Suppressor macrophage (primary cell): ENCODE results near the gene FASTK.

ENCODE experiments used
- DNase-seq, 4 experiments: peaks; one replicate each; pipeline ENCODE4 v3.0.0-alpha.2; 2020 to 2022

Gene FASTK

GRCh38 chr7:151063212-151063561, 17.4 kb downstream of the FASTK start:
- no peak for DNase-seq

DNA sequence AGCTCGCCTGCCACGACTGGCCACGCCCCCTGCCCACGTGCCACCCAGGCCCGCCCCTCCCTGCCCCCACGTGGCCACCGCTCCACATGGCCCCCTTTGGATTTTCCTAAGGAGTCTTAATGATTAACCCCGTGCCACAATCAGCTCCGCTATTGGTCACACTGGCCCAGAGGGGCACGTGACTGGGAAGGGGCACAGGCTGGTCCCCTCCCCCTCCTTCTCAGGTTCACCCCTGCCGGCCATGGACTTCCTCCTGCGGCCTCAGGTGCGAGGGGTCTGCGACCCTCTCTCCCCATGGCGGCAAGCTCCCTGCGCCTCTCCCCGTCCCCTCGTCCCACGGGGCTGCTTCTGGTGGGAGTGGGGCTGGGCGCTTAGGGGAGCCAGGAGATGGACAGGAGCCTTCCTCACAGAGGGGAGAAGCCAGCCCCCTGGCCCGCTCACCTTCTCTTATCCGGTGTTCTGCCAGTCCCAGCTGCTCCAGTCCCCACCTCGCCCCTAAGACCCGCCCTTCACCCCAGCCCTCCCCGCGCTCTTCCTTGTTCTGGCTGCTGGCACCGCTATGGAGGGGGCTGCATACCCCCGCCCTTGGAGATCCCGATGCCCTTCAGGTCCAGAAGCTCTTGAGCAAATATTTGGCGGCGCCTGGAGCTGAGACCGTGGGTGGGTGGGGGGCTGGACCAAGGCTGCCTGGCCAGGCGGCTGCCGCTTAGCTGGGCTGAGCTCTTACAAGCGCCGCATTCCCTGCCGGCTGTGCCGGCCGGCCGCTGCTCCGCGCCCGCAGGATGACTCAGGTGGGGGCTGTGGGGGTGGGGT, 18.0 kb downstream of the FASTK start:
- no peak for DNase-seq

- no peak for DNase-seq
Measured at GRCh38 chr7:151062111-151062398, 18.6 kb downstream of the FASTK start.

DNA sequence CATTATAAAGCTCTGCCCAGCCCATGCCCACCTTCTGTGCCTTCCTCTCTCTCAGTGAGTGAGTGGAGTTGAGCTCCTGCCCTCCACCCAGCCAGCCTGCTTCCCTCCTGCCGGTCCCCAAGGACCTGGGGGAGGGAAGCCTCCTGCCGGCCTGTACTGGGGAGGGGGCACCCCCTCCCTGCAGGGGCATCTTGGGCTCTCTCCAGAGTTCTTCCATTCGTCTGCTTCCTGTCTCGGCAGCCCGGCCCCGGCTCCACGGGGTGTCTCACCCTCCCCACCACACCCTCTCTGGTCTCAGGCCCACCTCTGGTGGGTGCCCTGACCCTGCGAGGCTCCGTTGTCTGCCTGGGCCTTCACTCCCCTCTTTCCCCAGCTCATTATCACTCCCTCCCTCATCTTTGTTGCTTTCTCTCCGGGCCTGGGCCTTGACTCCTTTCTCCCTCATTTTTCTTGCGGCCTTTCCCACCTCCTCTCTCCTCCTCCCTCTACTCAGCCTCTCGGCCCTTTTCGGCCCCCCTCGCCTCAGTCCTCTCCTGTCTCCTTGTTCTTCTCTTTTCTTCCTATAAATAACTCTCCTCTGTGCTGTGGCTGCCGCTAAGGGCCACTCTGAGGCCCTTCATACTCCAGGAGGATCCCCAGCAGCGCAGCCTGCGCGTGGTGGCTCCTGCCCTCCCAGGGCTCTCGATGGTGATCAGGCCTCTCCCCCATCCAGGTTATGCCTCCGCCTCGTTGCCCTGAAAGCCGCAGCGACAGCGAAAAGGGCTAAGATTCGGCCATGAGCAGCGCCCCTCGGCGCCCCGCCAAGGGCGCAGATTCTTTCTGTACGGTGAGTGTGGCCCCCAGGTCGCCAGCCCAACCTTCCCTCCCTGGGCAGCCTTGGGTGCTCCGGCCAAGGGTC, 19.1 kb downstream of the FASTK start:
- no peak for DNase-seq

DNA sequence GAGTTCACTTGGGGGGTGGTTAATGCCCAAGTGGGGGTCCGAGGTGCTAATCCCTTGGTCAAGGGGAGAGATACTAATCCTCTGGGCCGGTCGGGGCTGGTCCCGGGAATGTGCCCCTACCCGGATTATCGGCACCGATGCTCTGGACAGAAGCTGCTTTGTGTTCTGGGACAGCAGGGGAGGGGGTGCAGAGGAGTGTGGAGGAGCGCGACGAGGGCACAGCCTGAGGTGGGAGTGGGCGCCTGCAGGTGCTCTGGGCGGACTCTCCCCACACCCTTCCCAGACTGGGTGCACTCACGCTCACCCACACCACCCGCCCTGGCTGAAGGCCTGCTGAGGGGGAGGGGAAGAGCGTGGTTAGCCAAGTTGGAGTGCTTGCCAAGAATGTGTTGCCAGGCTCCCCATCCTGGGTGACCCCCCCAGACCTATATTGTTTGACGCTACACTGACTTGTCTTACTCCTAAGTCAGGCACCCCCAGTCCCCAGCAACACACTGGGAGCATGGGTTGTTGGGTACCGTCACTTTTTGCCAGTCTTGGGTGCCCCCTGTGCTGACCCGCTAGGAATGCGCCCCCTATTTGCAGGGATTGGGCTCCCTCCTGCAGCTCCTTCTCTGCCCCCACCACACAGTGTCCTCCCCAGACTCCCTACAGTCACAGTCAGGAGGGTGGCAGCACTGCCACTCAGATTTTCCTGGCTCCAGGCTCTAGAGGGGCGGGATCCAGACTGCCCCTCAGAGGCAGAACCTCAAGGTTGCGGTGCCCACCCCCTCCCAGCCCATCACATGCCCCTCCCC, 20.0 kb downstream of the FASTK start:
- DNase-seq: peak in 3 of 4 experiments; percentile 19 to 37 (median 35)

DNA sequence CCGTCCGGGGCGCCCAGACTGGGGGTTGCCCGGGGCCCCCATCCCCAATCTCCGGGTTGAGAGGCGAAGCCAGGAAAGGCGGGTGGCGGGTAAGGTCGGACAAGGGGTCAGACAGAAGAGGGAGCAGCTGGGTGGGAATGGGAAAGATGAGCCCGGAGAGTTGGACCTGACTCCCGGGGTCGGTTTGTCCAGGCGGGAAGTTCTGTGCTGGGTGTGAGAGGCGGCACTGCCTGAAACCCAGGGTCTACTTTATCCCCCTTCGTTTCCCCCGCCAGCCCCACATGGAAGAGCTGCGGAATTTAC, 20.5 kb downstream of the FASTK start:
- peak in 1 of 4 experiments; percentile 18 for DNase-seq

- DNase-seq: peak; percentile 67 to 92 (median 81)
Measured at GRCh38 chr7:151059367-151060112, 21.1 kb downstream of the FASTK start, which contains the start of gene SLC4A2. Gene SLC4A2 (plus strand): TSS chr7:151059589. CDS start chr7:151061988, 2,399 bp downstream.

GRCh38 chr7:151058781-151059366, 21.7 kb downstream of the FASTK start:
- peak; percentile 28 to 38 (median 33) for DNase-seq

DNA sequence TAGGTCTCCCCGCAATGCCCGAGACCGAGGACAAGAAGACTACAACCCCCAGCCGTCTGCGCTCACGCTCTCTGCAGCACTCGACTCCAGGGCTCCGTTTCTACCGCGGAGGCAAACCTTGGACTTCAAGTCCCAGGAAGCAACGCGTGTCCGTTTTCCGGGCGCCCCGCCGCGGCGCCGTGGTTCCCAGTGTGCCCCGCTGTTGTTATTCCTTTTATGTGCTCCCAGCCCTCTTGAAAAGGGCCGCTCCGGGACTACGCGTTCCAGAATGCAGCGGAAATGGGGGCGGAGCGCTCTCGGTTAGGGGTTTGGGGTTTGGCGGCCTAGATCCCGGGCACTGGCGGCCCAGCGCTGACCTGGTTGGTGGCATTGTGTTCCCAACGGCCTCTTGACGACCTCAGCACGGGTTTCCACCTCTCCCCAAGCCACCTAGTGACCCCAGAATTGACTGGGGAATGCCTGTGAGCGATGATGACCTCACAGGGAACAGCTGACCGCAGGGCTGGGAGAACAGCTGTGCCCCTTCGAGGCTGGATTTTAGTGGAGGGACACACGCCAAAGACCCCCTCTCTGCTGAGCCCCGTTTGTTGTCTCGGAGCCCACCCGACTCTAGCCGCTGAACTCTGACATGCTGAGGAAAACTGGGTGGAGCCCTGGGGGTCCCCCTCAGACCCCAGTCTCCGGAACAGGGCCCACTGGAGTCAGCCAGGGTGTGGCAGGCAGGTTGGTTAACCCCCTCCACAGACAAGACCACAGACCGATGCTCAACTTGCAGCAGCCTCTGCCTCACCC, 22.4 kb downstream of the FASTK start:
- DNase-seq: peak; percentile 98 to 99 (median 99)

- DNase-seq: peak in 3 of 4 experiments; percentile 37 to 56 (median 40)
Measured at GRCh38 chr7:151057506-151057988, 23.1 kb downstream of the FASTK start, which contains the start of gene CDK5. Gene CDK5 (minus strand): TSS chr7:151057897. CDS start chr7:151057848, 49 bp downstream.

GRCh38 chr7:151056666-151057505, 23.7 kb downstream of the FASTK start:
- DNase-seq: no peak

DNA sequence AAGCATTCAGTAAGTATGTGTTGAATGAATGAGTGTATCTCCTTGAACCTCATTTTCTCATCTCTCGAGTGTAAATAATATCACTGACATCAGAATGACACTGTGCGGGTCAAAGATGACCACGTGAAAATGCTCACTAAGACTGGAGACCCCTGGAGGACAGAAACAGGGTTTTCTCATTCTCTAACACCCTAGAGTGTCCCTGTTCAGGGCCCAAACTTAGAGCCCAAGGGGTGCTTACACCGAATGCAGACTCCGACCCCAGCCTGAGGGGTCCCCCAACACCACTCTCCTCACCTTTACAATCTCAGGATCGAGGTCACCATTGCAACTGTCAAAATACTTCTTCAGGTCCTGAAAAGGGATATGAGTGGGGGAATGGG, 24.3 kb downstream of the FASTK start:
- DNase-seq: no peak

DNA sequence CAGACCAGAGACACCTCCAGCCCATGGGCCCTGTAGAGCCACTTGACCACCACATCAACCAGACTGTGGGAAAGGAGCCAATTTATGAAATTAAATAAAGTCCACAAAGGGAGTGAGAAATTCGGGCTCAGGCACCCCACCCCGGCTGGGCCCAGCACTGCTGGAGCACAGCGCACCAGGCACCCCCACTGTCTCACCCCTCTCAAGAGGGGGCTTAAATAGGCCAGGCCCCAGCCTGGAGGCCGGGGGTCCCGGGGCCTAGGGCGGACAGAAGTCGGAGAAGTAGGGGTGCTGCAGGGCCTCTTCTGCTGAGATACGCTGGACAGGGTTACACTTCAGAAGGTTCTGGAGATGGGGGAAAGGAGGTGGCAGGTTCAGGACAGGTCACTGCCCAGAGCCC, 26.9 kb downstream of the FASTK start:
- DNase-seq: no peak

DNA sequence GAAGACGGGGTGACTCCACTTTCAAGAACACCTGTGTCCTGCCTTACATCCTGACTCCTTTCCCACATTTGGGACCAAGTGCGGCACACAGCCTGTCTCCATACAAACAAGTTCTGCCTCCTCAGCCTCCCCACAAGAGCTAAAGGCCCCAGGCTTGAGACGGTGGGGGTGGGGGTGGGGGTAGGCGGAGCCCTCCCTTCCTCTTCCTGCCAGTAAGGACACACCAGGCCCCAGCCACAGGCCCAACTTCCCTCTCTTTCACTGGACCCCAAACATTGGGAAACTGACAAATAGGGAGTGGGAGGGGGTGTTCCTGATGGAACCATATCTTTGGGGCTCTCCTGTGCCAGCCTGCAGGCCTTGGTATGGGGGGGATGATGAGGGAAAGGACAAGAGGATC, 27.5 kb downstream of the FASTK start:
- DNase-seq: peak; percentile 44 to 77 (median 64)

GRCh38 chr7:151051108-151051507, 29.5 kb downstream of the FASTK start:
- peak; percentile 71 to 88 (median 78) for DNase-seq

DNA sequence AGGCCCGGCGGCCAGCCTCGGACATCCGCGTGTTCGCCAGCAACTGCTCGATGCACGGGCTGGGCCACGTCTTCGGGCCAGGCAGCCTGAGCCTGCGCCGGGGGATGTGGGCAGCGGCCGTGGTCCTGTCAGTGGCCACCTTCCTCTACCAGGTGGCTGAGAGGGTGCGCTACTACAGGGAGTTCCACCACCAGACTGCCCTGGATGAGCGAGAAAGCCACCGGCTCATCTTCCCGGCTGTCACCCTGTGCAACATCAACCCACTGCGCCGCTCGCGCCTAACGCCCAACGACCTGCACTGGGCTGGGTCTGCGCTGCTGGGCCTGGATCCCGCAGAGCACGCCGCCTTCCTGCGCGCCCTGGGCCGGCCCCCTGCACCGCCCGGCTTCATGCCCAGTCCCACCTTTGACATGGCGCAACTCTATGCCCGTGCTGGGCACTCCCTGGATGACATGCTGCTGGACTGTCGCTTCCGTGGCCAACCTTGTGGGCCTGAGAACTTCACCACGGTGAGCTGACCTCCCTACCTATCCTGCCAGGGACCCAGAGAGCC, 31.6 kb downstream of the FASTK start:
- no peak for DNase-seq

- no peak for DNase-seq
Measured at GRCh38 chr7:151047976-151048815, 32.4 kb downstream of the FASTK start, which contains the start of gene ASIC3. Gene ASIC3 (plus strand): TSS chr7:151048531. CDS start chr7:151048886, 355 bp downstream.
